Activated CD4-positive, alpha-beta T cell treated with anti-CD3 and anti-CD28 coated beads, Interleukin-2, amount 10 ng/mL, durations not matched to agents 24 days and 14 days (primary cell): ENCODE data around the gene UCP3. TPM values are rescaled to one million over a fixed set of nuclear protein-coding genes. Genes with fewer than 3 reads are reported as not detected.

Experiments used
- DNase-seq: peaks from one replicate; pipeline ENCODE4 v3.0.0; 2022
- H3K27ac Mint-ChIP-seq: one replicate; pipeline ENCODE4 v1.8.0; 2022; ENCODE audit warnings: mild to moderate bottlenecking, mixed read lengths
- H3K27me3 Mint-ChIP-seq: one replicate; pipeline ENCODE4 v1.8.0; 2022; ENCODE audit warnings: mixed read lengths
- H3K36me3 Mint-ChIP-seq: one replicate; pipeline ENCODE4 v1.8.0; 2022; ENCODE audit warnings: low read depth, mild to moderate bottlenecking, mixed read lengths
- H3K4me1 Mint-ChIP-seq: one replicate; pipeline ENCODE4 v1.8.0; 2021; ENCODE audit warnings: mixed read lengths
- H3K4me3 Mint-ChIP-seq: one replicate; pipeline ENCODE4 v1.8.0; 2022; ENCODE audit warnings: mild to moderate bottlenecking, moderate library complexity, mixed read lengths
- H3K9me3 Mint-ChIP-seq: one replicate; pipeline ENCODE4 v1.8.0; 2021; ENCODE audit warnings: mixed read lengths
- intact Hi-C: fragments of 100-400 bp; cut with micrococcal nuclease; formaldehyde crosslinking; loops from one replicate; pipeline ENCODE4 v1.15.1; 2023
- total RNA-seq: library from RNA; stranded (reverse); gene quantifications from 2 replicates; pipeline ENCODE4 v1.2.3, GENCODE V29; 2022

The UCP3 gene
- total RNA-seq, 1 donor from 2014 or later: 2.9 TPM

- intact Hi-C loops: no loop called here
- peaks cover 50% of the 10 kb centered on the region for H3K36me3 Mint-ChIP-seq
These were observed 36.0 kb downstream of the UCP3 start for GRCh38 chr11:73972620-73973449.

GRCh38 chr11:73972187-73972586, 36.7 kb downstream of the UCP3 start:
- H3K27me3 Mint-ChIP-seq: no peaks in the 10 kb centered on the region
- DNase-seq: peak; percentile 64
- peaks cover 44% of the 10 kb centered on the region for H3K36me3 Mint-ChIP-seq
- no peaks in the 10 kb centered on the region for H3K9me3 Mint-ChIP-seq
- H3K4me1 Mint-ChIP-seq: peaks cover 68% of the 10 kb centered on the region
- H3K4me3 Mint-ChIP-seq: no peak overlapping the region
- intact Hi-C loops: no loop called here
- H3K27ac Mint-ChIP-seq: peak overlapping the region; percentile 86

More at GRCh38 chr11:73972620-73973449, 36.0 kb downstream of the UCP3 start:
- peak; percentile 61 for DNase-seq
- no peaks in the 10 kb centered on the region for H3K9me3 Mint-ChIP-seq
- no peak overlapping the region for H3K4me3 Mint-ChIP-seq
- H3K27ac Mint-ChIP-seq: peak overlapping the region; percentile 86
- no peaks in the 10 kb centered on the region for H3K27me3 Mint-ChIP-seq
- H3K4me1 Mint-ChIP-seq: peaks cover 72% of the 10 kb centered on the region

- DNase-seq: peak; percentile 62
- H3K36me3 Mint-ChIP-seq: peaks cover 35% of the 10 kb centered on the region
- intact Hi-C loops: no loop called here
- H3K9me3 Mint-ChIP-seq: no peaks in the 10 kb centered on the region
- no peaks in the 10 kb centered on the region for H3K27me3 Mint-ChIP-seq
- H3K4me1 Mint-ChIP-seq: peaks cover 61% of the 10 kb centered on the region
- peak overlapping the region; percentile 57 for H3K27ac Mint-ChIP-seq
- no peak overlapping the region for H3K4me3 Mint-ChIP-seq
These were observed 37.6 kb downstream of the UCP3 start for GRCh38 chr11:73971175-73971719.

GRCh38 chr11:73969991-73970800, 38.7 kb downstream of the UCP3 start:
- Mint-ChIP-seq H3K4me1 (peaks cover 54% of the 10 kb centered on the region), H3K9me3 (no peaks in the 10 kb centered on the region), H3K36me3 (peaks cover 25% of the 10 kb centered on the region), H3K4me3 (no peak overlapping the region), H3K27ac (peak overlapping the region; percentile 57), H3K27me3 (no peaks in the 10 kb centered on the region)
- DNase-seq: peak; percentile 69
- intact Hi-C loops: loop anchor here (10.0 kb wide), 1 partner anchor 265 kb away; no protein-coding TSS in a partner anchor

- Mint-ChIP-seq H3K27me3 (no peaks in the 10 kb centered on the region), H3K4me3 (no peak overlapping the region), H3K9me3 (no peaks in the 10 kb centered on the region), H3K36me3 (peaks cover 14% of the 10 kb centered on the region), H3K4me1 (peaks cover 49% of the 10 kb centered on the region), H3K27ac (peak overlapping the region; percentile 57)
- DNase-seq: no peak
- intact Hi-C loops: loop anchor here (10.0 kb wide), 1 partner anchor 266 kb away; no protein-coding TSS in a partner anchor
These were observed 39.8 kb downstream of the UCP3 start for GRCh38 chr11:73969091-73969490.

- intact Hi-C loops: loop anchor here (10.0 kb wide), 1 partner anchor 266 kb away; no protein-coding TSS in a partner anchor
- Mint-ChIP-seq H3K4me3 (no peak overlapping the region), H3K4me1 (peaks cover 48% of the 10 kb centered on the region), H3K27ac (peak overlapping the region; percentile 10), H3K9me3 (no peaks in the 10 kb centered on the region), H3K36me3 (peaks cover 9% of the 10 kb centered on the region), H3K27me3 (no peaks in the 10 kb centered on the region)
- no peak for DNase-seq
These were observed 40.4 kb downstream of the UCP3 start for GRCh38 chr11:73968356-73968966.

GRCh38 chr11:73965764-73966121, 43.1 kb downstream of the UCP3 start:
- peak; percentile 59 for DNase-seq
- Mint-ChIP-seq H3K36me3 (no peaks in the 10 kb centered on the region), H3K9me3 (no peaks in the 10 kb centered on the region), H3K4me1 (peaks cover 32% of the 10 kb centered on the region), H3K27me3 (no peaks in the 10 kb centered on the region), H3K27ac (no peak overlapping the region), H3K4me3 (no peak overlapping the region)
- intact Hi-C loops: loop anchor here (2.0 to 10.0 kb wide), 4 partner anchors 15 to 355 kb away; no protein-coding TSS in a partner anchor

GRCh38 chr11:73965076-73965763, 43.7 kb downstream of the UCP3 start:
- Mint-ChIP-seq H3K9me3 (no peaks in the 10 kb centered on the region), H3K27ac (peak overlapping the region; percentile 12), H3K27me3 (no peaks in the 10 kb centered on the region), H3K4me1 (peaks cover 28% of the 10 kb centered on the region), H3K4me3 (peak overlapping the region; percentile 69), H3K36me3 (no peaks in the 10 kb centered on the region)
- intact Hi-C loops: loop anchor here (2.0 to 10.0 kb wide), 4 partner anchors 16 to 356 kb away; no protein-coding TSS in a partner anchor
- no peak for DNase-seq

- DNase-seq: no peak
- intact Hi-C loops: loop anchor here (1.0 to 10.0 kb wide), 8 partner anchors 10 to 485 kb away; partner anchors contain the start of genes C2CD3 and PPME1
- no peaks in the 10 kb centered on the region for H3K27me3 Mint-ChIP-seq
- H3K4me1 Mint-ChIP-seq: peaks cover 15% of the 10 kb centered on the region
- H3K27ac Mint-ChIP-seq: peak overlapping the region; percentile 81
- no peaks in the 10 kb centered on the region for H3K36me3 Mint-ChIP-seq
- H3K4me3 Mint-ChIP-seq: no peak overlapping the region
- H3K9me3 Mint-ChIP-seq: no peaks in the 10 kb centered on the region
These were observed 45.0 kb downstream of the UCP3 start for GRCh38 chr11:73963861-73964260.

- DNase-seq: no peak
- Mint-ChIP-seq H3K9me3 (no peaks in the 10 kb centered on the region), H3K36me3 (no peaks in the 10 kb centered on the region), H3K27ac (peak overlapping the region; percentile 18), H3K4me3 (no peak overlapping the region), H3K4me1 (peaks cover 13% of the 10 kb centered on the region), H3K27me3 (peaks cover 5% of the 10 kb centered on the region)
- intact Hi-C loops: loop anchor here (5.0 to 10.0 kb wide), 2 partner anchors 273 to 295 kb away; no protein-coding TSS in a partner anchor
These were observed 46.7 kb downstream of the UCP3 start for GRCh38 chr11:73962101-73962705.

- Mint-ChIP-seq H3K27ac (no peak overlapping the region), H3K27me3 (peaks cover 5% of the 10 kb centered on the region), H3K36me3 (no peaks in the 10 kb centered on the region), H3K4me3 (no peak overlapping the region), H3K9me3 (no peaks in the 10 kb centered on the region), H3K4me1 (peaks cover 13% of the 10 kb centered on the region)
- intact Hi-C loops: loop anchor here (5.0 to 10.0 kb wide), 2 partner anchors 273 to 296 kb away; no protein-coding TSS in a partner anchor
- no peak for DNase-seq
These were observed 47.6 kb downstream of the UCP3 start for GRCh38 chr11:73961321-73961720.

- no peak overlapping the region for H3K4me3 Mint-ChIP-seq
- no peaks in the 10 kb centered on the region for H3K9me3 Mint-ChIP-seq
- H3K4me1 Mint-ChIP-seq: peaks cover 4% of the 10 kb centered on the region
- no peaks in the 10 kb centered on the region for H3K36me3 Mint-ChIP-seq
- intact Hi-C loops: no loop called here
- peaks cover 9% of the 10 kb centered on the region for H3K27me3 Mint-ChIP-seq
- no peak overlapping the region for H3K27ac Mint-ChIP-seq
- DNase-seq: no peak
These were observed 50.3 kb downstream of the UCP3 start for GRCh38 chr11:73958521-73959141.
